ENCODE data around the gene ODC1. TPM values are rescaled to one million over a fixed set of nuclear protein-coding genes. Genes with fewer than 3 reads are reported as not detected.

The ODC1 gene
- total RNA-seq, 2 donors from 2014 or later, result 104 to 123 TPM

DNA sequence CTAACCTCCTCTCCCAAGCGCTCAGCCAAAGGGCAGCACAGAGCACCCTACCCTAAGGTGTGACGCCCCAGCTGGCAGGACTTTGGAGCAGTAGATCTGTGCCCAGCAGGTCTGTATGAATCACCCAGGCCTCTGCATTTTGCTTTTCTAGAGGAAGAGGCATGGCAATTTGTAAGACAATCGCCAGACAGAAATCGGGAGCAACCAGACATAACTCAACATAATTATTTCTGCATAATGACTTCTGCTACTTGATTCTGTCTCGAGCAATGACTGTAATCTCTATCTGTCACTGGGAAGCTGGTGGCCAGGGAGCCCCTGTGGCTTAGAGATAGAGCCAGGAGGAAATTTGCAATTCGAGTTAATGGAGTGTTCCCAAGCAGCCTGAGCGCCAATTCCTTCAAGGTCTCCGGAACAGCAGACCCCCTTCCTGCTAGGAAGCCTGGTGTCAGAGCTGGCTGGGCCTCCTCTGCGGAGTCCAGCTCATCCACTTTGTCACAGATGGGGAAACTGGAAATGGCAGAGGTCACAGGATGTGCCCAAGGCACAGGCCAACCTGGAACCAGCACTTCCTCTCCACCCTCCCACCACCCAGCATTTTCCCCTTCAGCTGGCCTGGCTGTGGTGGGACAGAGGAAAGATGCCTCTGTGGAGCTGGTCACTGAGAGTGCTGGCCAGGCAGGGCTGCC lies 55.0 kb downstream of the ODC1 start:
- no peak for ATAC-seq (ENCODE audit: insufficient number of reproducible peaks, low FRiP score, low read depth)
- no peaks in the 10 kb centered on the region for H3K9me3 ChIP-seq
- TF ChIP-seq, protein P1, sequence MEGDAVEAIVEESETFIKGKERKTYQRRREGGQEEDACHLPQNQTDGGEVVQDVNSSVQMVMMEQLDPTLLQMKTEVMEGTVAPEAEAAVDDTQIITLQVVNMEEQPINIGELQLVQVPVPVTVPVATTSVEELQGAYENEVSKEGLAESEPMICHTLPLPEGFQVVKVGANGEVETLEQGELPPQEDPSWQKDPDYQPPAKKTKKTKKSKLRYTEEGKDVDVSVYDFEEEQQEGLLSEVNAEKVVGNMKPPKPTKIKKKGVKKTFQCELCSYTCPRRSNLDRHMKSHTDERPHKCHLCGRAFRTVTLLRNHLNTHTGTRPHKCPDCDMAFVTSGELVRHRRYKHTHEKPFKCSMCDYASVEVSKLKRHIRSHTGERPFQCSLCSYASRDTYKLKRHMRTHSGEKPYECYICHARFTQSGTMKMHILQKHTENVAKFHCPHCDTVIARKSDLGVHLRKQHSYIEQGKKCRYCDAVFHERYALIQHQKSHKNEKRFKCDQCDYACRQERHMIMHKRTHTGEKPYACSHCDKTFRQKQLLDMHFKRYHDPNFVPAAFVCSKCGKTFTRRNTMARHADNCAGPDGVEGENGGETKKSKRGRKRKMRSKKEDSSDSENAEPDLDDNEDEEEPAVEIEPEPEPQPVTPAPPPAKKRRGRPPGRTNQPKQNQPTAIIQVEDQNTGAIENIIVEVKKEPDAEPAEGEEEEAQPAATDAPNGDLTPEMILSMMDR (IDR thresholded peaks at IDR 0.05), result no peak
- H3K27ac ChIP-seq, result no peak overlapping the region
- no peaks in the 10 kb centered on the region for H3K27me3 ChIP-seq (replicated peaks; ENCODE audit: insufficient read depth)
- no peaks in the 10 kb centered on the region for H3K36me3 ChIP-seq
- no peak overlapping the region for H3K4me3 ChIP-seq
- peaks cover 0 to 17% of the 10 kb centered on the region in 2 donors for H3K4me1 ChIP-seq (ENCODE audit: control insufficient read depth in 1 of 2, low read depth in 2 of 2)
- no peak for DNase-seq (ENCODE audit: low spot score)

DNA sequence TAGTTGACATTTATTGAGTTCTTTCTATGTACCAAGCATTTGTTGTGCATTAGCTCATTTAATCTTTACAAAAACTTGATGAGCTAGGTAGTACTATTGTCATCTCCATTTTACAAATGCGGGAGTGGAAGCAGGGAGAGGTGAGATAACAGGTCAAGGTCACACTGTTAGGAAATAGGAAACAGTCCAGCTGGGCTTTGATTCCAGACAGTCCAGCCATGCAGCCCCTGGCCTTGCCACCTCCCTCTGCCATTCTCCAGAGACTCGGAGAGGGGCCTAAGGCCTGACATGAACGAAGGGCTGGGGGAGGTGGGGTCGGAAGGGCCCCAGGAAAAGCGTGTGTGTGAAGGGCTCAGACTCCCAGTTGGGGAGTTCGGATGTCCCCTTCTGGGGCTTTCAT lies 55.6 kb downstream of the ODC1 start:
- TF ChIP-seq, protein P1 (IDR thresholded peaks at IDR 0.05), result no peak
- Histone ChIP-seq H3K27me3 (replicated peaks; ENCODE audit: insufficient read depth) (no peaks in the 10 kb centered on the region), H3K36me3 (no peaks in the 10 kb centered on the region), H3K4me3 (no peak overlapping the region), H3K4me1 (ENCODE audit: control insufficient read depth in 1 of 2, low read depth in 2 of 2) (peaks cover 0 to 17% of the 10 kb centered on the region in 2 donors), H3K27ac (no peak overlapping the region), H3K9me3 (no peaks in the 10 kb centered on the region)
- ATAC-seq (ENCODE audit: insufficient number of reproducible peaks, low FRiP score, low read depth) (no peak), DNase-seq (ENCODE audit: low spot score) (no peak)

DNA sequence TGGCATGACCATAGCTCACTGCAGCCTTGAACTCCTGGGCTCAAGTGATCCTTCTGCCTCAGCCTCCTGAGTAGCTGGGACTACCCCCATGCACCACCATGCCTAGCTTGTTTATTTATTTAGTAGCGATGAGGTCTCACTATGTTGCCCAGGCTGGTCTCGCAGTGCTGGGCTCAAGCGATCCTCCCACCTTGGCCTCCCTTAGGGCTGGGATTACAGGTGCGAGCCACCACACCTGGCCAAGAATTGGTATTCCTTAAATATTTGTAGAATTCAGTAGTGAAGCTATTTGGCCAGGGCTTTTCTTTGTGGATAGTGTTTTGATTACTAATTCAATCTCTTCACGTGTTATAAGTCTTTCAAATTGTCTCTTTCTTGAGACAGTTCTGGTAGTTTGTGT lies 56.0 kb downstream of the ODC1 start:
- Histone ChIP-seq H3K27me3 (replicated peaks; ENCODE audit: insufficient read depth) (no peaks in the 10 kb centered on the region), H3K9me3 (no peaks in the 10 kb centered on the region), H3K4me3 (no peak overlapping the region), H3K36me3 (no peaks in the 10 kb centered on the region), H3K27ac (no peak overlapping the region), H3K4me1 (ENCODE audit: control insufficient read depth in 1 of 2, low read depth in 2 of 2) (peaks cover 0 to 17% of the 10 kb centered on the region in 2 donors)
- TF ChIP-seq, protein P1 (IDR thresholded peaks at IDR 0.05), result no peak
- ATAC-seq (ENCODE audit: insufficient number of reproducible peaks, low FRiP score, low read depth) (no peak), DNase-seq (ENCODE audit: low spot score) (no peak)

DNA sequence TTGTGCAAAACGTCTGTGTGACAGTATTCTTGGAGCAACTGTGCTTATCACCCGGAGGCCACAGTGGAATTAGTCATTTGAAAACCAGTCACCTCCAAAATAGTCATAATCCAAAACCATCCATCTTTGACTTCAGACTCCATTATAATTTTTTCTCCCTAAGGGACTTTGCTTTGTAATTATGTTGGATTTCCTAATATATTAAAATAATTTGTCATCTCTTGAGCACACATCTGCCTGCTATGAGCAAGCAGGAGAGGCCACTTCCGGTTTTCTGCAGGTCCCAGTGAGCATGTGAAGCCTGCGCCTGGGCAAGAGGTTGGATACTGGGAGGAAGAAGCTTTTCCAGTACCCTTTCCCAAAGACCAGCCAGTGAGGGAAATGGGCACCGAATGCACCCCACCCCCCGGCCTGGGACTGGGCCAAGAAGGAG lies 57.7 kb downstream of the ODC1 start:
- no peak overlapping the region for H3K27ac ChIP-seq
- H3K27me3 ChIP-seq (replicated peaks; ENCODE audit: insufficient read depth), result no peaks in the 10 kb centered on the region
- H3K4me3 ChIP-seq, result no peak overlapping the region
- H3K9me3 ChIP-seq, result no peaks in the 10 kb centered on the region
- no peak for DNase-seq (ENCODE audit: low spot score)
- ATAC-seq (ENCODE audit: insufficient number of reproducible peaks, low FRiP score, low read depth), result no peak
- H3K36me3 ChIP-seq, result no peaks in the 10 kb centered on the region
- H3K4me1 ChIP-seq (ENCODE audit: control insufficient read depth in 1 of 2, low read depth in 2 of 2), result peaks cover 0 to 17% of the 10 kb centered on the region in 2 donors
- TF ChIP-seq, protein P1 (IDR thresholded peaks at IDR 0.05), result no peak

Other genes starting within 250 kb of the ODC1 start
- 10 to 100 TPM; 34.6 to 50.2 TPM for gene HPCAL1, start 145.4 kb downstream of the ODC1 start, total RNA-seq
- 10 to 100 TPM; 16.5 to 34.8 TPM for gene NOL10, start 241.6 kb upstream of the ODC1 start, total RNA-seq

Measured in thoracic aorta (tissue), 2 donors.